Choroid plexus epithelial cell (primary cell): ENCODE data around the gene FBH1.

ENCODE experiments used
- DNase-seq: peaks from one replicate; pipeline ENCODE4 v3.0.0-alpha.2; 2010; ENCODE audit warnings: low read depth
- H3K4me3 ChIP-seq: 2 replicates; pipeline ENCODE4 v1.5.1; 2011; ENCODE audit warnings: low read depth, mild to moderate bottlenecking, control low read depth, low read length, moderate library complexity
- CTCF ChIP-seq: conservative IDR thresholded peaks from 2 replicates; pipeline ENCODE4 v1.5.1; 2011; ENCODE audit warnings: low read depth, mild to moderate bottlenecking, control low read depth, inconsistent platforms, low read length, moderate library complexity

The FBH1 gene

GRCh38 chr10:5970527-5970926 lies 80.5 kb downstream of the FBH1 start:
- no peak for DNase-seq
- TF ChIP-seq CTCF: no peak
- H3K4me3 ChIP-seq: no peak overlapping the region

- no peak overlapping the region for H3K4me3 ChIP-seq
- peak; percentile 57 for DNase-seq
- no peak for TF ChIP-seq CTCF
Measured at GRCh38 chr10:5971315-5971832, 81.3 kb downstream of the FBH1 start.

- no peak for TF ChIP-seq CTCF
- no peak overlapping the region for H3K4me3 ChIP-seq
- DNase-seq: peak; percentile 42
Measured at GRCh38 chr10:5971886-5972285, 81.8 kb downstream of the FBH1 start.

- no peak overlapping the region for H3K4me3 ChIP-seq
- DNase-seq: no peak
- no peak for TF ChIP-seq CTCF
Measured at GRCh38 chr10:5973069-5973468, 83.0 kb downstream of the FBH1 start.

- DNase-seq: peak; percentile 27
- TF ChIP-seq CTCF: no peak
- H3K4me3 ChIP-seq: peak overlapping the region; percentile 90
Measured at GRCh38 chr10:5975641-5976473, 85.8 kb downstream of the FBH1 start.

GRCh38 chr10:5976512-5977470 lies 86.7 kb downstream of the FBH1 start:
- TF ChIP-seq CTCF: no peak
- DNase-seq: peak; percentile 55
- H3K4me3 ChIP-seq: peak overlapping the region; percentile 90
